DMS153 treated with DMSO at 0.1 percent for 48 hours (cell line): ENCODE data around the gene PSMD13.
"Not testable (repeated sequence)": the region's sequence is repeated elsewhere in the genome, so short reads cannot be mapped to it uniquely, and the experiment has no call there.

ENCODE experiments used
- DNase-seq: peaks from one replicate; lab custom pipeline; 2025; ENCODE audit not compliant: unreplicated experiment; lab: John Stamatoyannopoulos, UW

Gene PSMD13

GRCh38 chr11:285894-286220 is 49.1 kb downstream of the PSMD13 start:
- no peak for DNase-seq

GRCh38 chr11:286977-287820 is 50.4 kb downstream of the PSMD13 start:
- DNase-seq, result not testable (repeated sequence)

GRCh38 chr11:287821-288477 is 51.2 kb downstream of the PSMD13 start:
- DNase-seq, result no peak

DNA sequence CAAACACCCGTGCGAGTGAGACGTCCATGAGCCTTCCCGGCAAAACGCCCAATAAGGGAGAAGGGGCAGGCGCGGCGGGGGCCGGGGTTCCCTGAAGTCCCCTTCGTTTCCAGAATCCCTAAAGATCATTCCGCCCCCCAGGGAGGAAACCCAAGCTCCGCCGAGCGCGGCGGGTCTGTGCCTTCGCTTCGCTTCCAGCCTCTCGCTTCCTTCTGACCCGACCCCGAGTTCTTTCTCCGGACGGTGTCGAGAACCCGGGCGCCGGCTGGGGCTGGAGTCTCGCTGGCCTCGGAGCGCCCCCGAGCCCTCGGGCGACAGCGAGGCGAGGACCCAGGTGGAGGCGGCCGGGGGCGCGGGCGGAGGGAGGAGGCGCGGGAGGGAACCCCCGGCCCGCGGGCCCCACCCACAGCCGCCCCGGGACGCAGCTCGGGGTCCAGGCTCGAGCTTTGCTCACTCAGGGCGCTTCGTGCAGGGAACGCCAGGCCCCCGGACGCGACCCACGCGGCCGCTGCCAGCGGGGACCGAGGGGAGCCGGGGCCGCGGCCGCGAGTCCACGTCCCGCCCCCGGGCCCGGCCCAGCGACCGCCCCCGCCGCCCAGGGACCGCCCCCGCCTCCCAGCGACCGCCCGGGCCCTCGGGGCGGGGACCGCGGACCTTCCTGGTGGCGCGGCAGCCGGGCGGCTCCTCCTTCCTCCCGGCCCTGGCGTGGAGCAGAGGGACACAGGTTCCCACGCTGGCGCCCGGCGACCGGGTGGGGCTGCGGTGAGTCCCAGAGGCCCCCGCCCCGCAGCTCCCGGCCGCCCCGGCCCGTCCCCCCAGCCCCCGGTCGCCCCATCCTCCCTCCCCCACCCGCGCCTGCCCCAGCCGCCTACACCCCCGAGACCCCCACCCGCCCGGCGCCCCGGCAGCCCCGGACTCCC is 52.0 kb downstream of the PSMD13 start, which contains the start of gene PGGHG:
PGGHG (plus strand) TSS at position 649 of the 920 bp plus-strand sequence. CDS start 691 bp downstream, outside the sequence.
- no peak for DNase-seq

DNA sequence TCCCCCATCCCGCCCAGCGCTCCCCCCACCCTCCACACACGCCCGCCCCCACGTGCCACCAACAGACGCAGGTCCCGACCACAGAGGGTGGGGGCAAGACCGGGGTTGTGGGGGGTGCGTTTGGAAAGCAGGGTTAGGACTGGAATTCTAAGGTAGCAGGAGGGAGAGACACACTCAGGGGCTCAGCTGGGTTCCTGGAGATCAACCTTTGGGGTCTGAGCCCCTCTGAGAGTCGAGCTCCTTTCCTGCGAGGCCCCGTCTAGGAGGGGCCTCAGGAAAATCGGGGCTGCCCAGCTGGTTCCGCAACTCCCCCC is 52.6 kb downstream of the PSMD13 start:
- DNase-seq, result no peak

- no peak for DNase-seq
Measured at GRCh38 chr11:289712-290620, 53.2 kb downstream of the PSMD13 start.

- no peak for DNase-seq
Measured at GRCh38 chr11:290621-291231, 54.0 kb downstream of the PSMD13 start.

DNA sequence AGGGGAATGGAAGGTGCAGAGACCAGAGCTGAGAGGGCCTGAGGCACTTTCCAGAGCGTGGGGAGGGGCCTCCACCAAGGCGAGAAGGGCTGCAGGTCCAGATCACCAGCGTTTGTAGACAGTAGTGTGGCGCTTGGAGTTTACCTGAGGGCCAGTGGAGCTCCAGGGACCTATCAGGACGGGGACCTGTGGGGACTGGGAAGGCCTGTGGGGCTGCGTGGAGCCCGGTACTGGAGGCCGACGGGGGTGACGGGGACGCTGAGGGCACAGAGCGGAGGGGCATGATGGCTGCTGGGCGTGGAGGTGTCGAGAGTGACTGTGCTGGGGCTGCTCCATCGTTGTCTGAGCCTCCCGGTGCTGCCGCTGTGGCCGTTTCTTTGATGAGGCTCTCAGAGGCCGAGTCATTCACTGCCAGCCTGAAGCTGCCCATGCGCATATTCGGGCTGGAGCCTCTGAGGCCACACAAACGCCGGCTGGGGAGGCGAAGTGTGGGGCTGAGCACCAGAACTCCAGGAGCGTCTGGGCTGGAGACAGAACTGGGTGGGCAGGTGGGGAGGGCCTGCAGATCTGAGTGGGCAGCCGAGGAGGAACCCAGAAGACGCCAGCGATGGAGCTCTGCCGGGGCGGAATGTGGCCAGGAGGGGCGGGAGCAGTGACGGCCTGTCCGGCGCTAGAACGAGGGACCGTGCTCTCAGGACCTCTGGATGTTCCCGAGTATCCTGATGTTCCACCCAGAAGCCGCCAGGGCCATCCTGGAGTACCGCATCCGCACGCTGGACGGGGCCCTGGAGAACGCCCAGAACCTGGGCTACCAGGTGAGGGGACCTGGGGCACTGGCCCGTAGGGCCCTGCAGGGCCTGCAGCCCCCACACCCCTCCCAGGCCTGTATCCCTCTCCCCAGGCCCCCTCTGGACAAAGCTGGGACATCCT is 54.8 kb downstream of the PSMD13 start:
- DNase-seq, result no peak

GRCh38 chr11:292211-293121 is 55.7 kb downstream of the PSMD13 start:
- no peak for DNase-seq

GRCh38 chr11:293271-293851 is 56.6 kb downstream of the PSMD13 start:
- DNase-seq, result no peak

- no peak for DNase-seq
Measured at GRCh38 chr11:293852-294661, 57.3 kb downstream of the PSMD13 start.

- DNase-seq, result no peak
Measured at GRCh38 chr11:294780-295179, 58.0 kb downstream of the PSMD13 start.

DNA sequence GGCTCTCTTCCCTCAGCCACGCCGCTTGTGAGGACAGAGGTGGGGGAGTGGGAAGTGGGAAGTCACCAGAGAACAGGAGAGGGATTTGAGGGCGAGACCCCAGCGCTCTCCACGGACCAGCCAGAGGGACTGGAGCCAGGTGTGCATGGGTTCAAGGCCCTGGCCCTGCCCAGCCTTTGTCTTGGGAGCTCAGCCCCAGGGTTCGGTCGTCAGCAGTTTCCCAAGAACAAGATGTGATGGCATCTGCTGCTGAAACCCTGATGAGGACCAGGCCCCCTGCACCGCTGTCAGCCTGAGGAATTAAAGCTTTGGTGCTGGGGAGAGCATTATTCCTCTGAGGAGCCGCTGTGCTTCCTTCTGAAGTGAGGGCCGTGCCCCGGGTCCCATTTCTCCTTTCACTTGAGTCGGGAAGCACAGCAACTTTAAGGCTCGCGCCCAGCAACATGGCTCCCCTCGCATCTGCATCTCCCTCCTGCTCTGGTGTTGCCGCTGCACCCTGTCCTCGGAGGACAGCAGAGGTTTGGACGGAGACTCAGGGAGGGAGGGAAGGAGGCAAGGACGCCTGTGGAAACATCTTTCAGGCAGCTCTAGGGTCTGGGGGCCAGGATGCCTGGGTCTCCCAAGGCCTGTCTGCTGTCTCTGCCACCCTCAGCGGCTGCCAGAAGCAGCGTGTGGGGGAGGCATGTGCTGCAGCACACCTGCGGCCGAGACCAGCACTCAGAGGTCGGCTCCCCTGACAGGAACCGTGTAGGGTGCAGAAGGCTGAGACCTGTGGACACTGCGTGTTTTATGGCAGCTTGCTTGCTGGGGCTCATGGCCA is 58.8 kb downstream of the PSMD13 start:
- DNase-seq, result no peak

GRCh38 chr11:296171-297050 is 59.6 kb downstream of the PSMD13 start:
- no peak for DNase-seq

GRCh38 chr11:297051-297585 is 60.3 kb downstream of the PSMD13 start:
- DNase-seq, result no peak
